ENCODE measurements around the gene ST8SIA1.
A peak's percentile ranks its signal among the peaks of the same experiment; 100 is the strongest.

ST8SIA1 gene

GRCh38 chr12:22353615-22354325 is 19.3 kb upstream of the ST8SIA1 start:
- H3K36me3 ChIP-seq (ENCODE audit: control insufficient read depth, insufficient read depth, low read length): no peaks in the 10 kb centered on the region
- H3K4me3 ChIP-seq (ENCODE audit: low read length): no peak overlapping the region
- no peak overlapping the region for H3K27ac ChIP-seq (ENCODE audit: low read depth, low read length)

GRCh38 chr12:22350886-22351285 is 16.4 kb upstream of the ST8SIA1 start:
- Histone ChIP-seq H3K4me3 (ENCODE audit: low read length) (no peak overlapping the region), H3K36me3 (ENCODE audit: control insufficient read depth, insufficient read depth, low read length) (no peaks in the 10 kb centered on the region), H3K4me1 (ENCODE audit: control insufficient read depth, insufficient read depth, low read length) (no peaks in the 10 kb centered on the region), H3K27ac (ENCODE audit: low read depth, low read length) (no peak overlapping the region), H3K27me3 (ENCODE audit: control insufficient read depth, insufficient read depth, low read length) (no peaks in the 10 kb centered on the region), H3K9ac (ENCODE audit: low read length) (no peak overlapping the region)

More at GRCh38 chr12:22353615-22354325, 19.3 kb upstream of the ST8SIA1 start:
- H3K9ac ChIP-seq (ENCODE audit: low read length): no peak overlapping the region
- H3K27me3 ChIP-seq (ENCODE audit: control insufficient read depth, insufficient read depth, low read length): no peaks in the 10 kb centered on the region
- H3K4me1 ChIP-seq (ENCODE audit: control insufficient read depth, insufficient read depth, low read length): no peaks in the 10 kb centered on the region

DNA sequence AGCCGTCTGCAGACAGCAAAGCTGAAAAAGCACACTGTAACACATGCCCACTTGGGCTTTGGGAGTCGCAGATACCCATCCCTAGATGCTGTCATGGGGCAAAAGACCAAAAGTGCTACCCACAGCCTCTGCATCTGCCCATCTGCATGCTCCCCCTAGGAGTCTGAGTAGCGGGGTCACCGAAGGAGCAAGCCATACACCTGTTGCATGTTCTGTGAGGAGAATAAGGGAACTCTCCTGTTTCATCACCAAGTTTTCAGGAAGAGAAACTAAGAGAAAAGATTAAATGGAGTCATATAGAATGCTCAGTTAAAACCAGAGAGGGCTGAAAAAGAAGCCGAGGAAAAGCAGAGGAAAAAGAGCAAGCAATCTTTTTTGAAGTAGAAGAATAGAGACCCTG is 13.7 kb upstream of the ST8SIA1 start:
- Histone ChIP-seq H3K4me1 (ENCODE audit: control insufficient read depth, insufficient read depth, low read length) (no peaks in the 10 kb centered on the region), H3K27me3 (ENCODE audit: control insufficient read depth, insufficient read depth, low read length) (no peaks in the 10 kb centered on the region), H3K27ac (ENCODE audit: low read depth, low read length) (no peak overlapping the region), H3K4me3 (ENCODE audit: low read length) (no peak overlapping the region), H3K9ac (ENCODE audit: low read length) (no peak overlapping the region), H3K36me3 (ENCODE audit: control insufficient read depth, insufficient read depth, low read length) (no peaks in the 10 kb centered on the region)

- no peaks in the 10 kb centered on the region for H3K4me1 ChIP-seq (ENCODE audit: control insufficient read depth, insufficient read depth, low read length)
- H3K9ac ChIP-seq (ENCODE audit: low read length): no peak overlapping the region
- H3K36me3 ChIP-seq (ENCODE audit: control insufficient read depth, insufficient read depth, low read length): no peaks in the 10 kb centered on the region
- no peak overlapping the region for H3K27ac ChIP-seq (ENCODE audit: low read depth, low read length)
- H3K4me3 ChIP-seq (ENCODE audit: low read length): no peak overlapping the region
- H3K27me3 ChIP-seq (ENCODE audit: control insufficient read depth, insufficient read depth, low read length): no peaks in the 10 kb centered on the region
Observed at GRCh38 chr12:22340143-22340542, 5.6 kb upstream of the ST8SIA1 start.

GRCh38 chr12:22339691-22340090 is 5.2 kb upstream of the ST8SIA1 start:
- Histone ChIP-seq H3K27me3 (ENCODE audit: control insufficient read depth, insufficient read depth, low read length) (no peaks in the 10 kb centered on the region), H3K4me1 (ENCODE audit: control insufficient read depth, insufficient read depth, low read length) (no peaks in the 10 kb centered on the region), H3K9ac (ENCODE audit: low read length) (no peak overlapping the region), H3K27ac (ENCODE audit: low read depth, low read length) (no peak overlapping the region), H3K36me3 (ENCODE audit: control insufficient read depth, insufficient read depth, low read length) (no peaks in the 10 kb centered on the region), H3K4me3 (ENCODE audit: low read length) (no peak overlapping the region)

GRCh38 chr12:22335794-22336166 is 1.3 kb upstream of the ST8SIA1 start:
- Histone ChIP-seq H3K4me1 (ENCODE audit: control insufficient read depth, insufficient read depth, low read length) (peaks cover 8% of the 10 kb centered on the region), H3K4me3 (ENCODE audit: low read length) (peak overlapping the region; percentile 72), H3K27me3 (ENCODE audit: control insufficient read depth, insufficient read depth, low read length) (peaks cover 2% of the 10 kb centered on the region), H3K27ac (ENCODE audit: low read depth, low read length) (peak overlapping the region; percentile 75), H3K36me3 (ENCODE audit: control insufficient read depth, insufficient read depth, low read length) (no peaks in the 10 kb centered on the region), H3K9ac (ENCODE audit: low read length) (no peak overlapping the region)

DNA sequence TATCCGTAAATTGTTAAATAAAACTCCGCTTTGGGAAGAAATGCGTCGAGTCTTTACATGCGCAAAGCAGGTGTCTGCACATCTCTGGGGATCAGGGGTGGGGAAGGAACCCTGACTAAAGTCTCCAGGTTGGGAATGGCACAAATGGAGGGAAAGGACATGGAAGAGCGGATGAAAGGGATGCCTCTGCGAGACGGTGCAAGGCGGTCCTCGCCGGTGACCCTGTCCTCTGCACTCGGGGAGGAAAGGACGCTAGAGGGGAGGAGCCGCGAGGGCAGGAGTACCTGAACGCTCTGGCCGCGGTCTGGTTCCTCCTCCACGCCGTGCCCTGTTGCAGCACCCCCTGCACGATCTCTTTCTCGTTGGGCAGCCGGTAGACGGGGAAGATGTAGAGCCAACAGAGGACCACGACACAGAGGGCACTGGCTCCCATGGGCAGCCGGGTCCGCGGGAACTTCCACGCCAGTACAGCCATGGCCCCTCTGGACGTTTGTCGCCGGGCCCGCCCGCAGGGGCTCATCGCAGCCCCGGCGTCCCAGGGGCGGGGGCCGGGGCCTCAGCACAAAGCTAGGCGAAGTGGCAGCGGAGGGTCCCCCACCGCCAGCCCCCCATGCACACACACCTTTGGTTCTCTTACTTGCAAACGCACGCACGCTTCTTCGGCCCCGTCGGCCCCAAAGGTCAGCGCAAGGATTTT is 646 bp downstream of the ST8SIA1 start:
- no peak overlapping the region for H3K9ac ChIP-seq (ENCODE audit: low read length)
- H3K36me3 ChIP-seq (ENCODE audit: control insufficient read depth, insufficient read depth, low read length): no peaks in the 10 kb centered on the region
- H3K27me3 ChIP-seq (ENCODE audit: control insufficient read depth, insufficient read depth, low read length): peaks cover 2% of the 10 kb centered on the region
- peaks cover 8% of the 10 kb centered on the region for H3K4me1 ChIP-seq (ENCODE audit: control insufficient read depth, insufficient read depth, low read length)
- peak overlapping the region; percentile 72 for H3K4me3 ChIP-seq (ENCODE audit: low read length)
- no peak overlapping the region for H3K27ac ChIP-seq (ENCODE audit: low read depth, low read length)

GRCh38 chr12:22333186-22333712 is 1.3 kb downstream of the ST8SIA1 start:
- Histone ChIP-seq H3K9ac (ENCODE audit: low read length) (no peak overlapping the region), H3K4me3 (ENCODE audit: low read length) (peak overlapping the region; percentile 72), H3K27me3 (ENCODE audit: control insufficient read depth, insufficient read depth, low read length) (peaks cover 2% of the 10 kb centered on the region), H3K36me3 (ENCODE audit: control insufficient read depth, insufficient read depth, low read length) (no peaks in the 10 kb centered on the region), H3K4me1 (ENCODE audit: control insufficient read depth, insufficient read depth, low read length) (peaks cover 8% of the 10 kb centered on the region), H3K27ac (ENCODE audit: low read depth, low read length) (no peak overlapping the region)

DNA sequence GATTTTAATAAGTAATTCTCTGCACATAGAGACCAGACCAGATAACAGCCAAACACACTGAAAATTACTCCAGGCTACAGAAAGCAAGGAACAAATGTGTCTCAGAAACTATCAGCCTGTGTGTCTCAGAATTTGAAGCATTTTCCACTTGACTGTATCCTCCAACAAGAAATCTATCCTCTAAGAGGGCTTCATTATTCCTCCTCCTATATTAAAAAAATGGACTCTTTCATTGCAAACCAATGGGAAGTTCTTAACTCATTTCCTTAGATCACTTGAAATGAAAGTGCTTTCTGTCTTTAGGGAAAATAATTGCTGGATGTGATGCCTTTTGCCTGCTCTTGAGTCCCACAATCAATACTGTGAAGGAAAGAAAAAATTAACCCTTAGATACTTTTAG is 2.3 kb downstream of the ST8SIA1 start:
- Histone ChIP-seq H3K27ac (ENCODE audit: low read depth, low read length) (peak overlapping the region; percentile 21), H3K4me1 (ENCODE audit: control insufficient read depth, insufficient read depth, low read length) (peaks cover 8% of the 10 kb centered on the region)

DNA sequence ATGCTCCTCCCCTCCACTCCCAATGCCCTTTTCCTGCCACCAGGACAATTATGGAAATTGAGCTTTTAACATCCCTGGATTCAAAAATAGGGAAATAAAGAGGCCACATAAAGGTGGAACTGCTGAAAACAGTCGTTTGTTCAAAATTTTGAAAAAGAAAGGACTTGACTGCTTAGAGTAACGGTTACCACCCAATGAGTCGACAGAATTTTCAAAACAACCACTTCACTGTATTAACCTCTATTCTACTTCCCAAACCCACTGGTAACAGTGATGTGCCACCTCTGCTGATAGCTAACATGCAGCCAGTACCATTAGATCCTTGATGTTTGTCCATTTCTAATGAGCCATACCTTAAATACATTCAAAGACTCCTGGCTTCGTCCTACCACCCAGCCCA is 4.9 kb downstream of the ST8SIA1 start:
- Histone ChIP-seq H3K36me3 (ENCODE audit: control insufficient read depth, insufficient read depth, low read length) (no peaks in the 10 kb centered on the region), H3K4me1 (ENCODE audit: control insufficient read depth, insufficient read depth, low read length) (peaks cover 8% of the 10 kb centered on the region), H3K27ac (ENCODE audit: low read depth, low read length) (no peak overlapping the region), H3K4me3 (ENCODE audit: low read length) (no peak overlapping the region), H3K9ac (ENCODE audit: low read length) (no peak overlapping the region), H3K27me3 (ENCODE audit: control insufficient read depth, insufficient read depth, low read length) (peaks cover 2% of the 10 kb centered on the region)

More for the DNA sequence above, 2.3 kb downstream of the ST8SIA1 start:
- Histone ChIP-seq H3K9ac (ENCODE audit: low read length) (no peak overlapping the region), H3K27me3 (ENCODE audit: control insufficient read depth, insufficient read depth, low read length) (peaks cover 2% of the 10 kb centered on the region), H3K36me3 (ENCODE audit: control insufficient read depth, insufficient read depth, low read length) (no peaks in the 10 kb centered on the region), H3K4me3 (ENCODE audit: low read length) (peak overlapping the region; percentile 26)

GRCh38 chr12:22325218-22325617 is 9.3 kb downstream of the ST8SIA1 start:
- no peaks in the 10 kb centered on the region for H3K4me1 ChIP-seq (ENCODE audit: control insufficient read depth, insufficient read depth, low read length)
- no peaks in the 10 kb centered on the region for H3K36me3 ChIP-seq (ENCODE audit: control insufficient read depth, insufficient read depth, low read length)
- no peaks in the 10 kb centered on the region for H3K27me3 ChIP-seq (ENCODE audit: control insufficient read depth, insufficient read depth, low read length)
- no peak overlapping the region for H3K27ac ChIP-seq (ENCODE audit: low read depth, low read length)
- H3K4me3 ChIP-seq (ENCODE audit: low read length): no peak overlapping the region
- H3K9ac ChIP-seq (ENCODE audit: low read length): no peak overlapping the region

DNA sequence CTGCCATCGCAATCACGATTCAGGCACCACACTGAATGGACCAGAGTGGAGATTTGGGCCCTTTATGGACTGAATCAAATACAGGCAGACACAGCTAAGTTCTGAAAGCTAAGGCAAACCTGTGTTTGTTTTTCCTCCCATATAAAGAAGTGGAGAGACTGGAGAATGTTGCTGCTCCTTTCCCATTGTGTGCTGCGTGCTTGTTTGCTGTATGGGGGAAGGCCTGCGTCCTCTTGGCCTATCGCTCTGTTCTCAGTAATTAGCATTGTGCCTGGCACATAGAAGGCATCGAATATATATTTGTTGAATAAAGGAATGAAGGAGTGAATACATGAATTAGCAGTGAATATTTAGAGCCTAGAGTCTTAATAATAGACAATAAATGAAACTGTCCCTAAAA is 12.4 kb downstream of the ST8SIA1 start:
- Histone ChIP-seq H3K27ac (ENCODE audit: low read depth, low read length) (no peak overlapping the region), H3K36me3 (ENCODE audit: control insufficient read depth, insufficient read depth, low read length) (no peaks in the 10 kb centered on the region), H3K4me1 (ENCODE audit: control insufficient read depth, insufficient read depth, low read length) (no peaks in the 10 kb centered on the region), H3K9ac (ENCODE audit: low read length) (no peak overlapping the region), H3K4me3 (ENCODE audit: low read length) (no peak overlapping the region), H3K27me3 (ENCODE audit: control insufficient read depth, insufficient read depth, low read length) (no peaks in the 10 kb centered on the region)

DNA sequence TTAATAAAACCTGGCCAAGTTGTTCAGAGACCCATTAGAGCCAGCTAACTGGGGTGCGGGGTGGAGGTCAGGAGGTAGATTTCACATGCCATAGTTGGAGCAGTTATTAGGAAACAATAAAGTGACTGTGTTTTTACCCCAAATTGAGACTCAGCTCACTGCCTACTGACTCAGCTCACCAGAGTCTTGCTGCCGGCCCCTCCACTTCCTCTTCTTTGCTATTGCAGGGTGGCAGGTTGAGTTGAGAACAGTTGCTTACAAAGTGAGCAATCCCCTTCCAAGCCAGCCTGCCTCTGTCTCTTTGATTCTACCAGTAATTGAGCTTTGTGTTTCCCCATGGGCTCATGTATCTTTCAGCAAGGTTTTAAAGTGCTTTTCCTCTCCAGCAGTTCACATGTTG is 12.9 kb downstream of the ST8SIA1 start:
- Histone ChIP-seq H3K4me1 (ENCODE audit: control insufficient read depth, insufficient read depth, low read length) (no peaks in the 10 kb centered on the region), H3K27ac (ENCODE audit: low read depth, low read length) (no peak overlapping the region), H3K27me3 (ENCODE audit: control insufficient read depth, insufficient read depth, low read length) (no peaks in the 10 kb centered on the region), H3K9ac (ENCODE audit: low read length) (no peak overlapping the region), H3K4me3 (ENCODE audit: low read length) (no peak overlapping the region), H3K36me3 (ENCODE audit: control insufficient read depth, insufficient read depth, low read length) (no peaks in the 10 kb centered on the region)
